HUES64 (cell line): Measurements from ENCODE around the gene DCK.

Experiments used
- H3K27ac ChIP-seq: 2 replicates; pipeline ENCODE4 v1.7.0; 2013; ENCODE audit warnings: low read depth, low read length, inconsistent platforms
- H3K27me3 ChIP-seq: 2 replicates; pipeline ENCODE4 v1.6.1; 2013; ENCODE audit warnings: mild to moderate bottlenecking, low read length; ENCODE audit not compliant: insufficient read depth
- H3K36me3 ChIP-seq: 2 replicates; pipeline ENCODE4 v1.6.1; 2013; ENCODE audit warnings: mild to moderate bottlenecking, low read length; ENCODE audit not compliant: insufficient read depth
- H3K4me1 ChIP-seq: 2 replicates; pipeline ENCODE4 v1.6.1; 2013; ENCODE audit warnings: mild to moderate bottlenecking, low read length, moderate library complexity; ENCODE audit not compliant: insufficient read depth
- H3K4me3 ChIP-seq: 2 replicates; pipeline ENCODE4 v1.5.1; 2013; ENCODE audit warnings: mild to moderate bottlenecking, low read length, moderate library complexity
- H3K9ac ChIP-seq: 2 replicates; pipeline ENCODE4 v1.6.1; 2013; ENCODE audit warnings: mild to moderate bottlenecking, low read depth, low read length
- H3K9me3 ChIP-seq: 2 replicates; pipeline ENCODE4 v1.6.1; 2013; ENCODE audit warnings: low read depth, low read length; ENCODE audit not compliant: insufficient read depth
- WGBS: fragments of 150-250, 120-280 bp; methylation state at CpG from one replicate; pipeline ENCODE4 v1.1.7; 2013; ENCODE audit warnings: missing lambda C conversion rate; 5-methylcytosine and 5-hydroxymethylcytosine counted together

Gene DCK

GRCh38 chr4:70979445-70980008 lies 13.9 kb upstream of the DCK start:
- H3K9me3 ChIP-seq: no peaks in the 10 kb centered on the region
- no peak overlapping the region for H3K4me3 ChIP-seq
- no peaks in the 10 kb centered on the region for H3K27me3 ChIP-seq
- no peak overlapping the region for H3K27ac ChIP-seq
- WGBS: 100% methylated on average over 1 of the region's 1 CpG
- H3K4me1 ChIP-seq: no peaks in the 10 kb centered on the region
- no peak overlapping the region for H3K9ac ChIP-seq
- peaks cover 49% of the 10 kb centered on the region for H3K36me3 ChIP-seq

GRCh38 chr4:70980196-70980595 lies 13.3 kb upstream of the DCK start:
- H3K27me3 ChIP-seq: no peaks in the 10 kb centered on the region
- H3K4me1 ChIP-seq: no peaks in the 10 kb centered on the region
- no peaks in the 10 kb centered on the region for H3K9me3 ChIP-seq
- peaks cover 42% of the 10 kb centered on the region for H3K36me3 ChIP-seq
- no peak overlapping the region for H3K9ac ChIP-seq
- no peak overlapping the region for H3K4me3 ChIP-seq
- H3K27ac ChIP-seq: no peak overlapping the region

GRCh38 chr4:70984106-70984505 lies 9.3 kb upstream of the DCK start:
- no peaks in the 10 kb centered on the region for H3K4me1 ChIP-seq
- no peak overlapping the region for H3K4me3 ChIP-seq
- no peak overlapping the region for H3K9ac ChIP-seq
- H3K27ac ChIP-seq: no peak overlapping the region
- no peaks in the 10 kb centered on the region for H3K27me3 ChIP-seq
- no peaks in the 10 kb centered on the region for H3K9me3 ChIP-seq
- peaks cover 19% of the 10 kb centered on the region for H3K36me3 ChIP-seq

- Histone ChIP-seq H3K27me3 (no peaks in the 10 kb centered on the region), H3K4me1 (no peaks in the 10 kb centered on the region), H3K4me3 (no peak overlapping the region), H3K9ac (no peak overlapping the region), H3K9me3 (no peaks in the 10 kb centered on the region), H3K27ac (no peak overlapping the region), H3K36me3 (peaks cover 14% of the 10 kb centered on the region)
- WGBS: 100% methylated on average over 1 of the region's 1 CpG
Measured at GRCh38 chr4:70984589-70984988, 8.9 kb upstream of the DCK start.

GRCh38 chr4:70991596-70991995 lies 1.9 kb upstream of the DCK start:
- no peaks in the 10 kb centered on the region for H3K27me3 ChIP-seq
- H3K27ac ChIP-seq: no peak overlapping the region
- peaks cover 5% of the 10 kb centered on the region; the same call in 1 of the 2 replicates for H3K9me3 ChIP-seq
- no peak overlapping the region for H3K4me3 ChIP-seq
- 68% methylated on average over 2 of the region's 2 CpGs for WGBS
- H3K36me3 ChIP-seq: no peaks in the 10 kb centered on the region
- H3K4me1 ChIP-seq: peaks cover 34% of the 10 kb centered on the region
- no peak overlapping the region for H3K9ac ChIP-seq

GRCh38 chr4:70992391-70992881 lies 1.0 kb upstream of the DCK start:
- Histone ChIP-seq H3K9me3 (peaks cover 5% of the 10 kb centered on the region; the same call in 1 of the 2 replicates), H3K27me3 (no peaks in the 10 kb centered on the region), H3K9ac (no peak overlapping the region), H3K4me1 (peaks cover 40% of the 10 kb centered on the region), H3K27ac (0 out of 2 replicates have a peak overlapping the region, but pooled peaks have one; percentile 74), H3K4me3 (peak overlapping the region; percentile 80), H3K36me3 (peaks cover 7% of the 10 kb centered on the region)
- WGBS: 95% methylated on average over 5 of the region's 5 CpGs

GRCh38 chr4:70994069-70994366 lies 569 bp downstream of the DCK start:
- Histone ChIP-seq H3K27me3 (no peaks in the 10 kb centered on the region), H3K27ac (peak overlapping the region; percentile 93), H3K36me3 (peaks cover 23% of the 10 kb centered on the region), H3K4me3 (peak overlapping the region; percentile 80), H3K4me1 (peaks cover 40% of the 10 kb centered on the region), H3K9ac (peak overlapping the region; percentile 91), H3K9me3 (peaks cover 5% of the 10 kb centered on the region; the same call in 1 of the 2 replicates)
- 2% methylated on average over 9 of the region's 11 CpGs for WGBS

- 91% methylated on average over 10 of the region's 10 CpGs for WGBS
- peak overlapping the region; percentile 91 for H3K9ac ChIP-seq
- H3K4me3 ChIP-seq: peak overlapping the region; percentile 80
- H3K36me3 ChIP-seq: peaks cover 26% of the 10 kb centered on the region
- peaks cover 40% of the 10 kb centered on the region for H3K4me1 ChIP-seq
- no peak overlapping the region for H3K27ac ChIP-seq
- H3K27me3 ChIP-seq: no peaks in the 10 kb centered on the region
- H3K9me3 ChIP-seq: peaks cover 5% of the 10 kb centered on the region; the same call in 1 of the 2 replicates
Measured at GRCh38 chr4:70994387-70995099, 1.1 kb downstream of the DCK start.

- peaks cover 5% of the 10 kb centered on the region; the same call in 1 of the 2 replicates for H3K9me3 ChIP-seq
- peak overlapping the region; percentile 14; the same call in 1 of the 2 replicates for H3K4me3 ChIP-seq
- no peak overlapping the region for H3K27ac ChIP-seq
- H3K9ac ChIP-seq: no peak overlapping the region
- H3K4me1 ChIP-seq: peaks cover 40% of the 10 kb centered on the region
- WGBS: 78% methylated on average over 4 of the region's 4 CpGs
- peaks cover 26% of the 10 kb centered on the region for H3K36me3 ChIP-seq
- H3K27me3 ChIP-seq: no peaks in the 10 kb centered on the region
Measured at GRCh38 chr4:70996018-70996360, 2.5 kb downstream of the DCK start.

GRCh38 chr4:70997036-70997435 lies 3.6 kb downstream of the DCK start:
- Histone ChIP-seq H3K36me3 (peaks cover 26% of the 10 kb centered on the region), H3K27me3 (no peaks in the 10 kb centered on the region), H3K27ac (no peak overlapping the region), H3K9me3 (peaks cover 5% of the 10 kb centered on the region; the same call in 1 of the 2 replicates), H3K4me3 (no peak overlapping the region), H3K4me1 (peaks cover 32% of the 10 kb centered on the region), H3K9ac (no peak overlapping the region)
- WGBS: 100% methylated on average over 1 of the region's 1 CpG

GRCh38 chr4:70997546-70997945 lies 4.1 kb downstream of the DCK start:
- Histone ChIP-seq H3K9ac (no peak overlapping the region), H3K36me3 (peaks cover 26% of the 10 kb centered on the region), H3K4me3 (no peak overlapping the region), H3K9me3 (peaks cover 5% of the 10 kb centered on the region; the same call in 1 of the 2 replicates), H3K27ac (no peak overlapping the region), H3K27me3 (no peaks in the 10 kb centered on the region), H3K4me1 (peaks cover 30% of the 10 kb centered on the region)
- 90% methylated on average over 2 of the region's 2 CpGs for WGBS
